Colonic mucosa (tissue), 4 donors: Measurements from ENCODE around the gene SERPINC1. TPM values are rescaled to one million over a fixed set of nuclear protein-coding genes. Genes with fewer than 3 reads are reported as not detected.
"Not testable (repeated sequence)": the region's sequence is repeated elsewhere in the genome, so short reads cannot be mapped to it uniquely, and the experiment has no call there.

Source experiments
- DNase-seq: peaks from one replicate; pipeline ENCODE4 v3.0.0-alpha.2; 2020
- H3K27ac ChIP-seq: fragments of 200-600 bp; one replicate; pipeline ENCODE4 v1.8.0; 2021
- H3K27me3 ChIP-seq: fragments of 200-600 bp; one replicate; pipeline ENCODE4 v1.8.0; 2021
- H3K36me3 ChIP-seq: fragments of 200-600 bp; one replicate; pipeline ENCODE4 v1.8.0; 2021
- H3K4me1 ChIP-seq: fragments of 200-600 bp; one replicate; pipeline ENCODE4 v1.8.0; 2021; ENCODE audit warnings: mild to moderate bottlenecking
- H3K4me3 ChIP-seq: fragments of 200-600 bp; one replicate; pipeline ENCODE4 v1.8.0; 2021
- H3K9ac ChIP-seq, 2 donors: one replicate each; pipeline ENCODE4 v1.7.0; 2013; ENCODE audit warnings: control low read depth in 2 of 2, low read depth in 2 of 2, low read length in 2 of 2
- H3K9me3 ChIP-seq: fragments of 200-600 bp; one replicate; pipeline ENCODE4 v1.8.0; 2021
- CTCF ChIP-seq: fragments of 200-600 bp; IDR thresholded peaks from one replicate; pipeline ENCODE4 v1.8.0; 2022; ENCODE audit warnings: antibody characterized with exemption, mild to moderate bottlenecking
- intact Hi-C: fragments of 100-400 bp; cut with DNase I; formaldehyde crosslinking; loops from one replicate; pipeline ENCODE4 v1.14.1; 2022
- total RNA-seq, 2 donors: library from RNA; stranded (reverse); fragmentation: NEBNext Ultra II Directional in 1 of 2; extraction: Animal tissue kit (Norgen Biotek cat#: 25700) in 1 of 2; gene quantifications; one replicate each; pipeline ENCODE4 v1.2.1, GENCODE V29; 2021
- donor health status: healthy.
- donor health status: DM: no; HTN: no; CAD: no.
- donor health status: DM: no; HTN: no; CAD: no.

Gene SERPINC1
- total RNA-seq, 2 donors from 2014 or later: 0.29 to 1.8 TPM

- Histone ChIP-seq H3K27ac (no peak overlapping the region), H3K9ac (no peak overlapping the region), H3K9me3 (no peaks in the 10 kb centered on the region), H3K4me3 (no peak overlapping the region), H3K27me3 (no peaks in the 10 kb centered on the region), H3K36me3 (peaks cover 30% of the 10 kb centered on the region), H3K4me1 (no peaks in the 10 kb centered on the region)
- no peak for TF ChIP-seq CTCF
- intact Hi-C loops: loop anchor here (5.0 kb wide), 1 partner anchor 36 kb away; no protein-coding TSS in a partner anchor
- no peak for DNase-seq
Measured at GRCh38 chr1:173946380-173946921, 29.3 kb upstream of the SERPINC1 start.

GRCh38 chr1:173937062-173937461 lies 19.9 kb upstream of the SERPINC1 start:
- Histone ChIP-seq H3K4me1 (no peaks in the 10 kb centered on the region), H3K4me3 (no peak overlapping the region), H3K27me3 (no peaks in the 10 kb centered on the region), H3K9ac (no peak overlapping the region), H3K27ac (no peak overlapping the region), H3K9me3 (no peaks in the 10 kb centered on the region), H3K36me3 (peaks cover 17% of the 10 kb centered on the region)
- intact Hi-C loops: no loop called here
- no peak for TF ChIP-seq CTCF
- DNase-seq: no peak

DNA sequence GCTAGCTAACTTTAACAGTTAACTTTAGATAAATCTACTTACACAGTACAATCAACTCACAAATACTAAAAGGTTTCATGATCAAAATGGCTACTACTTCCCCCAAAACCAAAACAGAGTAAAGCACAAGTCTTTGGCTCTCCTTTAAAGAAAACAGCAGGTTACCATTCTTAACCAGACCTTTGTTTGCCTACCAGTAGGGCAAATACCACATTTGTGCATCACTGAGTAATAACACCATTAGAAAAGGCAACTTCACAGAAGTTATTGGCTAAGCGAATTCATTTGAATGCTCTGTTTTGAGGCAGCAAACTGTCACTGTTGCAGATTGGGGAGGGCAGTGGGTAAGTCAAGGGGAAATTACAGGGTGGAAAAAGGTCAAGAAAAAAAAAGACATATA lies 17.3 kb upstream of the SERPINC1 start:
- Histone ChIP-seq H3K9ac (no peak overlapping the region), H3K4me3 (no peak overlapping the region), H3K9me3 (no peaks in the 10 kb centered on the region), H3K27ac (no peak overlapping the region), H3K36me3 (peaks cover 9% of the 10 kb centered on the region), H3K4me1 (no peaks in the 10 kb centered on the region), H3K27me3 (no peaks in the 10 kb centered on the region)
- intact Hi-C loops: no loop called here
- DNase-seq: no peak
- TF ChIP-seq CTCF: no peak

DNA sequence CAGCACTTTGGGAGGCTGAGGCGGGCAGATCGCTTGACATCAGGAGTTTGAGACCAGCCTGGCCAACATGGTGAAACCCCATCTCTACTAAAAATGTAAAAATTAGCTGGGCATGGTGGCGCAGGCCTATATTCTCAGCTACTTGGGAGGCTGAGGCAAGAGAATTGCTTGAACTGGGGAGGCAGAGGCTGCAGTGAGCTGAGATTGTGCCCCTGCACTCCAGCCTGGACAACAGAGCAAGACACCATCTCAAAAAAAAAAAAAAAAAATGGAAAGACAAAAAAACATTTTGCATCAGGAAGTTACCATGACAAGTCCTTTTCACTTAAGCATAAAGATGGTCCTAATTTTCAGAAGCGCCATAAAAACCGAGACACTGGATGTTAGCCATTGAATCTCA lies 13.4 kb upstream of the SERPINC1 start:
- H3K9me3 ChIP-seq, H3K36me3 ChIP-seq, H3K27me3 ChIP-seq, H3K4me3 ChIP-seq, H3K4me1 ChIP-seq, DNase-seq, intact Hi-C loops, H3K9ac ChIP-seq, H3K27ac ChIP-seq: not testable (repeated sequence)

DNA sequence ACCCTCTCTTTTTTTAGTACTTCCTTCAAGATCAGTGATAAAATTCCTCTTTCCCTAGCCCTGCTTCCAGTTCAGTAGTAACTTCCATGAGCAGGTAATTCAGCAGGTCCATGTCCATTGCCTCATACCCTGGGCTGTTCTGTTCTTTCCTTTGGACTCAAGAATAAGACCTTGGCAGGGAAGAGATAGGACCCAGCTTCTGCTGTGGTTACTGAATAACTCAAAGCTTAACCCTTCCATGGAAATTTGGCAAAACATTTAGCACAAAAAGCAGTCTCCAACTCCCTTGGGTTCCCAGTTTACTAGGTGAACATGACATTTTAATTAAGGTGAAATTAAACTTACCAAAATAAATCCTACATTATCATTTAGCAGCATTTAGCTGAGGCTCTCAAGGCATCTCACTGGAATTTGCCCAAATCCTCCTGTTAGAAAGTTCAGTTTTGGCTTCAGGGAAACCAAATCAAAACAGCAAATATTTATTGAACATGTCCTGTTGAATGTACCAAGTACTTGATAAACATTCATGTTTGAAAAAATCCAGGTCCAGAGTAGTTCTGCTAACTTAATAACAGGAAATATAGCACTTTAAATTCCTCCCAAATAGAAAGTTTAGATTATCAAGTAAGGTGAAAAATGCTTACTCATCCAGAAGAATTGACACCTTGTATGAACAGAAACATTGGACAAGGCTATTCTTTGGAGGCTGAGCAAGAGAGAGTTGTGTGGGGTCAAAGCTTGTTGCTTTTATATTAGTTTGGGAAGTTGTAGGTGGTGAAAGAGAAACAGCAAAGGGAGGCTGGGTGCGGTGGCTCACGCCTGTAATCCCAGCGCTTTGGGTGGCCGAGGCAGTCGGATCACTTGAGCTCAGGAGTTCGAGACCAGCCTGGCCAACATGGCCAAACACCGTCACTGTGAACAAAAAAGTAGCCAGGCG lies 8.4 kb upstream of the SERPINC1 start:
- no peak overlapping the region for H3K27ac ChIP-seq
- H3K4me3 ChIP-seq: no peak overlapping the region
- no peaks in the 10 kb centered on the region for H3K27me3 ChIP-seq
- no peak for DNase-seq
- no peak overlapping the region for H3K9ac ChIP-seq
- TF ChIP-seq CTCF: no peak
- no peaks in the 10 kb centered on the region for H3K4me1 ChIP-seq
- H3K36me3 ChIP-seq: no peaks in the 10 kb centered on the region
- H3K9me3 ChIP-seq: no peaks in the 10 kb centered on the region
- intact Hi-C loops: no loop called here

GRCh38 chr1:173920861-173921260 lies 3.7 kb upstream of the SERPINC1 start:
- no peak for DNase-seq
- Histone ChIP-seq H3K9ac (no peak overlapping the region), H3K36me3 (no peaks in the 10 kb centered on the region), H3K27ac (no peak overlapping the region), H3K4me1 (no peaks in the 10 kb centered on the region), H3K27me3 (no peaks in the 10 kb centered on the region), H3K4me3 (no peak overlapping the region), H3K9me3 (no peaks in the 10 kb centered on the region)
- no peak for TF ChIP-seq CTCF
- intact Hi-C loops: no loop called here
